ENCODE data around the gene RUSF1. TPM values are rescaled to one million over a fixed set of nuclear protein-coding genes. Genes with fewer than 3 reads are reported as not detected.
"Not testable (repeated sequence)": the region's sequence is repeated elsewhere in the genome, so short reads cannot be mapped to it uniquely, and the experiment has no call there.

Gene RUSF1
- total RNA-seq (2014; rRNA removed), result 39.9 and 44.3 TPM in 2 replicates
- Bru-seq, nascent RNA, result percentile 75 among the genes with signal in this experiment
- BruChase-seq, experiment 1, labeled RNA remaining after a 6-hour chase, result percentile 63 among the genes with signal in this experiment
- percentile 69 among the genes with signal in this experiment for BruChase-seq, experiment 2, labeled RNA remaining after a 2-hour chase
- long read RNA-seq, transcript C16orf58-201 (13 exons, 2,793 nt), result major isoform, 101 of 179 reads
- long read RNA-seq, transcript C16orf58-210 (4 exons, 2,422 nt), result minor isoform, 5 of 179 reads
- long read RNA-seq, partial matches to known transcripts, result 14 of 179 reads
- long read RNA-seq, other reads (novel, unspliced or antisense), result 59 of 179 reads

DNA sequence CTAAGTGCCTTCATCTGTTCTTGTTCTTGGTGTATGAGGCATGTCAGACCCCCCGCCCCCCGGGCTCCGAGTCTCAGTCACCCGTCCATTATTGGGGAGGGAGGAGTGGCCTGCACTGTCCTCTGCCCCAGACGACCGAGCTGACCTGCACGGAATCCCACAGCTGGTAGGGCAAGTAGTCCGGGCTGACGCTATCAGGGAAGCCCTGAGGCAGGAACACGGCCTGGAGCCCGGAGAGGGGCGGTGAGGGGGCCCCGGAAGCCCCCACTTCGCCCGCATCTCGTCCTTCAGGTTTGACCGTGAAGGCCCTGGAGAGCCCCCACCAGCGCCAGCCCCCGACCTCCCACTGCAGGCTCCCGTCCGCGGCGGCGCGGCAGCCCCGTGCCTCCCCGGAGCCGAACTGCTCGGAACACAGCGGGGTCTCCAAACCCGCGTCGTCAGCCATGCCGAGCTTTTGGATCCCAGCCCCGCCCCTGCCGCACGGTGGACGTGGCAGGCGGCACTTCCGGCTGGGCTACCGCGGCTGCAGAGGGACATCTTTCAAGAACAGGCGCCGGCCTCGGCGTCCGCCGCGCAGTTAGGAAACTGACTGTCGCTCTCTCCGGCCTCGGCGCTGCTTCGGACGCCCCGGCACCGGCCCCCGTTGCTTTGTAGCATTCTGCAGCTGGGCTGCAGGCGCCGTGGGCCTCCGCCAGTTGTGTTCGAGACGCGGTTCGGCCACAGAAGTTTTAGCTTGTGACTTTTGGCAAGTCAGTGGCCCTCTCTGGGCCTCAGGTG lies at the start of gene RUSF1:
RUSF1 (minus strand) TSS at position 463 of the 777 bp plus-strand sequence; CDS start at position 445, 18 bp downstream.
- intact Hi-C loops (cut with micrococcal nuclease), result loop anchor here (5.0 kb wide), 1 partner anchor 194 kb away; no protein-coding TSS in a partner anchor
- Histone ChIP-seq H3K27me3 (ENCODE audit: low read length) (no peaks in the 10 kb centered on the region), H3K36me3 (ENCODE audit: low read depth, low read length) (no peaks in the 10 kb centered on the region), H3K4me3 (ENCODE audit: low read length) (peak within 1 kb of the TSS; percentile 98), H3K27ac (ENCODE audit: low read length) (peak within 1 kb of the TSS; percentile 58), H2AFZ (ENCODE audit: low read length) (peak within 1 kb of the TSS; percentile 82), H3K4me2 (ENCODE audit: low read length) (peak within 1 kb of the TSS; percentile 89), H3K9ac (ENCODE audit: low read length) (peak within 1 kb of the TSS; percentile 99), H3K9me3 (ENCODE audit: low read length) (no peaks in the 10 kb centered on the region), H4K20me1 (ENCODE audit: low read length) (no peaks in the 10 kb centered on the region), H3F3A (ENCODE audit: low read length, unreplicated experiment) (no peaks in the 10 kb centered on the region), H3K79me2 (ENCODE audit: low read length) (peaks cover 15% of the 10 kb centered on the region), H3K9me2 (replicated peaks; ENCODE audit: low read length) (no peaks in the 10 kb centered on the region), H3K4me1 (ENCODE audit: insufficient read depth, low read length) (peaks cover 15% of the 10 kb centered on the region)
- peak; percentile 85 for ATAC-seq
- TSS peak; percentile 61 for BruUV-seq (replicated peaks)
- TF ChIP-seq EZH2phosphoT487 (IDR thresholded peaks at IDR 0.05; ENCODE audit: borderline replicate concordance, low read length) (no peak), EZH2 (IDR thresholded peaks at IDR 0.05; ENCODE audit: low read length, unreplicated experiment) (no peak)
- TF ChIP-seq, protein P1, sequence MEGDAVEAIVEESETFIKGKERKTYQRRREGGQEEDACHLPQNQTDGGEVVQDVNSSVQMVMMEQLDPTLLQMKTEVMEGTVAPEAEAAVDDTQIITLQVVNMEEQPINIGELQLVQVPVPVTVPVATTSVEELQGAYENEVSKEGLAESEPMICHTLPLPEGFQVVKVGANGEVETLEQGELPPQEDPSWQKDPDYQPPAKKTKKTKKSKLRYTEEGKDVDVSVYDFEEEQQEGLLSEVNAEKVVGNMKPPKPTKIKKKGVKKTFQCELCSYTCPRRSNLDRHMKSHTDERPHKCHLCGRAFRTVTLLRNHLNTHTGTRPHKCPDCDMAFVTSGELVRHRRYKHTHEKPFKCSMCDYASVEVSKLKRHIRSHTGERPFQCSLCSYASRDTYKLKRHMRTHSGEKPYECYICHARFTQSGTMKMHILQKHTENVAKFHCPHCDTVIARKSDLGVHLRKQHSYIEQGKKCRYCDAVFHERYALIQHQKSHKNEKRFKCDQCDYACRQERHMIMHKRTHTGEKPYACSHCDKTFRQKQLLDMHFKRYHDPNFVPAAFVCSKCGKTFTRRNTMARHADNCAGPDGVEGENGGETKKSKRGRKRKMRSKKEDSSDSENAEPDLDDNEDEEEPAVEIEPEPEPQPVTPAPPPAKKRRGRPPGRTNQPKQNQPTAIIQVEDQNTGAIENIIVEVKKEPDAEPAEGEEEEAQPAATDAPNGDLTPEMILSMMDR (conservative IDR thresholded peaks at IDR 0.05; ENCODE audit: low read depth, low read length), result no peak
- POLR2A ChIA-PET (ENCODE audit: unreplicated experiment), result no interaction called here
- DNase-seq, result peak; percentile 71
- CTCF ChIA-PET, result no interaction called here

DNA sequence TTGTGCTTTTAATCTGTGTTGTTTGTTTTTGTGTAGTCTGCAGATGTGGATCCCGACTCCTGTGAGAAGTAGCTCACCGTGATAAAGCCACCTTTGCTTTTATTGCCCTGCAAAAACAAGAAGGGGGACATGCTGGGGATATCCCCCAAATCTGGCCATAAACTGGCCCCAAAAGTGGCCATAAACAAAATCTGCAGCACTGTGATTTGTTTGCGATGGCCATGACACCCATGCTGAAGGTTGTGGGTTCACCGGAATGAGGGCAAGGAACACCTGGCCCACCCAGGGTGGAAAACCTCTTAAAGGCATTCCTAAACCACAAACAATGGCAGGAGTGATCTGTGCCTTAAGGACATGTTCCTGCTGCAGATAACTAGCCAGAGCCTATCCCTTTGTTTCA lies 34.6 kb upstream of the RUSF1 start:
- ChIA-PET POLR2A (ENCODE audit: unreplicated experiment) (no interaction called here), CTCF (no interaction called here)
- H2AFZ ChIP-seq (ENCODE audit: low read length), result no peak overlapping the region
- H3K9ac ChIP-seq (ENCODE audit: low read length), result no peak overlapping the region
- DNase-seq, result no peak
- no TSS peak for BruUV-seq (replicated peaks)
- H3K9me2 ChIP-seq (replicated peaks; ENCODE audit: low read length), result no peaks in the 10 kb centered on the region
- H3K4me3 ChIP-seq (ENCODE audit: low read length), result no peak overlapping the region
- no peaks in the 10 kb centered on the region for H3F3A ChIP-seq (ENCODE audit: low read length, unreplicated experiment)
- no peaks in the 10 kb centered on the region for H3K4me1 ChIP-seq (ENCODE audit: insufficient read depth, low read length)
- ATAC-seq, result no peak
- no peaks in the 10 kb centered on the region for H3K27me3 ChIP-seq (ENCODE audit: low read length)
- TF ChIP-seq EZH2phosphoT487 (IDR thresholded peaks at IDR 0.05; ENCODE audit: borderline replicate concordance, low read length) (no peak), EZH2 (IDR thresholded peaks at IDR 0.05; ENCODE audit: low read length, unreplicated experiment) (no peak)
- TF ChIP-seq, protein P1 (conservative IDR thresholded peaks at IDR 0.05; ENCODE audit: low read depth, low read length), result no peak
- H3K79me2 ChIP-seq (ENCODE audit: low read length), result no peaks in the 10 kb centered on the region
- no peak overlapping the region for H3K4me2 ChIP-seq (ENCODE audit: low read length)
- intact Hi-C loops (cut with micrococcal nuclease), result no loop called here
- H3K36me3 ChIP-seq (ENCODE audit: low read depth, low read length), result no peaks in the 10 kb centered on the region
- no peak overlapping the region for H3K27ac ChIP-seq (ENCODE audit: low read length)
- no peaks in the 10 kb centered on the region for H4K20me1 ChIP-seq (ENCODE audit: low read length)
- no peaks in the 10 kb centered on the region for H3K9me3 ChIP-seq (ENCODE audit: low read length)

DNA sequence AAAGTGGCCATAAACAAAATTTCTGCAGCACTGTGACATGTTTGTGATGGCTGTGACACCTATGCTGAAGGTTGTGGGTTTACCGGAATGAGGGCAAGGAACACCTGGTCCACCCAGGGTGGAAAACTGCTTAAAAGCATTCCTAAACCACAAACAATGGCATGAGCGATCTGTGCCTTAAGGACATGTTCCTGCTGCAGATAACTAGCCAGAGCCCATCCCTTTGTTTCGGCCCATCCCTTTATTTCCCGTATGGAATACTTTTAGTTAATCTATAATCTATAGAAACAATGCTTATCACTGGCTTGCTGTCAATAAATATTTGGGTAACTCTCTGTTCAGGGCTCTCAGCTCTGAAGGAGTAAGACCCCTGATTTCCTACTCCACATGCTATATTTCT lies 31.6 kb upstream of the RUSF1 start:
- H3K27ac ChIP-seq (ENCODE audit: low read length); intact Hi-C loops (cut with micrococcal nuclease): not testable (repeated sequence)

DNA sequence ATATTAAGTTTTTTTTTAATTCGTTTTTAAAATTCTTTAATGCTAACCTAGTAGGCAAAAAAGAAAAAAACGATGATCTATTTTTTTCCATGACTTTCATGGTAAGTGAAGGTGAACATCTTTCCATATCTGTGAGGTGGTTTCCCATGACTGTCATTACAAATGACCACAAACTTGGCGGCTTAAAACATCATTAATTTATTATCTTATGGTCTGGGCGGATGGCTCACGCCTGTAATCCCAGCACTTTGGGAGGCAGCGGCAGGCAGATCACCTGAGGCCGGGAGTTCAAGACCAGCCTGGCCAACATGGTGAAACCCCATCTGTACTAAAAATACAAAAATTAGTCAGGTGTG lies 30.0 kb upstream of the RUSF1 start:
- H3K27me3 ChIP-seq (ENCODE audit: low read length); H3K4me1 ChIP-seq (ENCODE audit: insufficient read depth, low read length); H3K4me2 ChIP-seq (ENCODE audit: low read length); BruUV-seq (replicated peaks); intact Hi-C loops (cut with micrococcal nuclease); CTCF ChIA-PET; H3K9me2 ChIP-seq (replicated peaks; ENCODE audit: low read length); H3K9ac ChIP-seq (ENCODE audit: low read length); DNase-seq; H3F3A ChIP-seq (ENCODE audit: low read length, unreplicated experiment); H3K79me2 ChIP-seq (ENCODE audit: low read length); H2AFZ ChIP-seq (ENCODE audit: low read length); H4K20me1 ChIP-seq (ENCODE audit: low read length); ATAC-seq; H3K9me3 ChIP-seq (ENCODE audit: low read length); H3K36me3 ChIP-seq (ENCODE audit: low read depth, low read length); H3K27ac ChIP-seq (ENCODE audit: low read length); H3K4me3 ChIP-seq (ENCODE audit: low read length); POLR2A ChIA-PET (ENCODE audit: unreplicated experiment): not testable (repeated sequence)

More for the DNA sequence above, 31.6 kb upstream of the RUSF1 start:
- ATAC-seq; H3K9me3 ChIP-seq (ENCODE audit: low read length); H3K79me2 ChIP-seq (ENCODE audit: low read length); H3K36me3 ChIP-seq (ENCODE audit: low read depth, low read length); BruUV-seq (replicated peaks); H3K9me2 ChIP-seq (replicated peaks; ENCODE audit: low read length); CTCF ChIA-PET; DNase-seq; H3K27me3 ChIP-seq (ENCODE audit: low read length); H4K20me1 ChIP-seq (ENCODE audit: low read length); H3K4me2 ChIP-seq (ENCODE audit: low read length); H3F3A ChIP-seq (ENCODE audit: low read length, unreplicated experiment); H3K4me3 ChIP-seq (ENCODE audit: low read length); H3K4me1 ChIP-seq (ENCODE audit: insufficient read depth, low read length); H3K9ac ChIP-seq (ENCODE audit: low read length); H2AFZ ChIP-seq (ENCODE audit: low read length); POLR2A ChIA-PET (ENCODE audit: unreplicated experiment): not testable (repeated sequence)

All from PC-3 (cell line).